HCEC 1CT (cell line): ENCODE results near the gene CDH23.

Experiments used
- DNase-seq: peaks from one replicate; pipeline ENCODE4 v3.0.0-alpha.2; 2017

Gene CDH23

DNA sequence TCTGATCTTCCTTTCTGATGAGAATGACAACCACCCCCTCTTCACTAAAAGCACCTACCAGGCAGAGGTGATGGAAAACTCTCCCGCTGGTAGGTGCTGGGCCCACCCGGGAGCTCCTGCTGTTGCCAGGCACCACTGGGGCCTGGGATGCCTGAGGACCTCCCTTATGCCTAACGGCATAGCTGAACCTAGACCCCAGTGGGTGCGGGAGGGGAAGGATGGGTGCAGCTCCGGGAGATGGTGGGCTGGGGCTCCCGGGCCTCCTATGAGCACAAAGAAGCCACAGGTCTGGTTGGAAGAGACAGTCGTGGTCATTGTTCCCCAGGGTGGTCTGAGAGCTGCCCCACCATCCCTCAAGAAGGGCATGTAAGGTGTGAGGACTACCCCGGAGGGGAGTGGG, 392.2 kb downstream of the CDH23 start:
- no peak for DNase-seq

DNA sequence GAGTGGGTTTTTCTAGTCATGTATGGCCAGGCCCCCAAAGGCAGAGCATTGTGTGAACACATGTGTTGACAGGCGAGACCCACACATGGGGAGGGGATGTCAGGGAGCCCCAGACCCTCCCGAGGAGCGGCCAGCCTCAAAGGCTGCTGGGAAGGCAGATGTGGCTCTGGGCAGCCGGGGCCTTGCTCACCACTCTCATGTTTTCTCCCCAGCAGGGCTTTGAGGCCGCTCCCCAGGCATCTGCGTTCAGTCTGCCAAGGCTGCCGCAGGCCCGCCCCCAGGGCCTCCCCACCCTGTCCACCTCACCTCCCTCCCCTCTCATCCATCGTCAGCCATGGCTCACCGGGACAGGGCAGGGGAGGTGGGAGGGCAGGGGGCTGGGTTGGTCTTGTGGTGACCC, 393.2 kb downstream of the CDH23 start:
- DNase-seq = no peak

DNA sequence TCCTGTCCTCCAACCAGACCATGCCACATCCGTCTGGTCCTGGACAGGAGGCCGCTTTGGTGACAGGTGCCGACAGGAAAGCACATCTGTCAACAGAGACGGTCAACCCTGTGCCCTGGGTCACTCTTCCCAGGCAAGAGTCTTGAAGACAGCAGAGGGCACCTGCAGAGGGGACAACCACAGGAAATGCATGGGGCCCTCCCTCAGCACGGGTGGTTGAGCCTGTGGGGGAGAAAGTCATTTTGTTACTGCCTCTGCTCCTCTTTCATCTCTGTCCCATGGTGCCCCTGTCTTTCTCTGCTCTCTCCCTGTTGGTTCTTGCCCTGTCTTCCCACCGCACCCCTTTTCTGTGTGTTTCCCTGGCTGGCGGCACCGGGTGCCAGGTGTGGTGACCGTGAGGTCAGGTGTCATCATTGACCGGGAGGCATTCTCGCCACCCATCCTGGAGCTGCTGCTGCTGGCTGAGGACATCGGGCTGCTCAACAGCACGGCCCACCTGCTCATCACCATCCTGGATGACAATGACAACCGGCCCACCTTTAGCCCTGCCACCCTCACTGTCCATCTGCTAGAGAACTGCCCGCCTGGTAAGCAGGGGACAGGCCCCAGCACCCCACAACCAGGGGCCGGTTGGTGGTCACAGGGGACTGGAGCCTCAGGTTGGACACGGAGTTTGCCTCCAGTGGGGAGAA, 394.2 kb downstream of the CDH23 start:
- no peak for DNase-seq

DNA sequence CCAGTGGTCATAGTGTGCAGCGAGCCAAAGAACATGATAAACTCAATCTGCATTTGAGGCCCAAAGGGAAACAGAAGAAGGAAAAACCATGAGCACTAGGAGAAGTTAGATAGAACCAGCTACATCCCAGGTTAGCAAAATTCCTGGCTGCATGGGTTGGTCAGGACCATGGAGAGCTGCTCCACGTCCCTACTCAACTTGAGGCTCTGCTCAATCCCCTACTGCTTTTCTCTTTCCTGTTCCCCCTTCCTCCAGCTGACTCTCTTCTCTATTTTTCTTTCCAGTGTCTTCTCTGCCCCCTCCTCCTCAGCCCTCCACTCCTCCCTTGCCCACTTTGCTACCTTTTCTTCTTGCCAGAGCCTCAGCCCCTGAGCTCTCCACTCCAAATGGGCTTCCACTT, 398.5 kb downstream of the CDH23 start:
- no peak for DNase-seq

DNA sequence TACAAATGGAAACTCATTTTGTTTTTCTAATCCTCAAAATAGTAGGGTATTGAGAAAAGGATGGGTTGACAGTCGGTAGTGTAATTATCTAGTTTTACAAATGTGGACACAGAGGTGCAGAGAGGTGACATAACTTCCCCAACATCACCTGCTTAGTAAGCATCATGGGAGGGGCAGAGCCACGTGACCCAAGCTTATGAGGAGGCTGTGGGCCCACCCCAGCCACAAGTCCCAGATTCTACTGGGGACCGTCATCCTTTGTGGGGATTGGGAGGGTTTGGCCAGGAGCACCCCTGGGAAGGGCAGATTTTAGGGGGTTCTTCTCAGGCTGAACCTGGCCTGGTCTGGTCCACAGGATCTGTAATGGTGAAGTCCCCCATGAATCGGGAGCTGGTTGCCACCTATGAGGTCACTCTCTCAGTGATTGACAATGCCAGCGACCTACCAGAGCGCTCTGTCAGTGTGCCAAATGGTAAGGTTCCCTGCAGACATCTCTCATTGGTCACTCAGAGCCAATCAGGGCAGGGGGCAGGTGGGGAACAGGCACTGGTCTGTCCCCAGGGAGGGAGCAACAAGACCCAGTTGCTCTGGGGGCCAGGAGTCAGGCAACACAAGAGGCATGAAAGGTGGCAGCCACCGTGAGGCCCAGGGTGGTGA, 400.2 kb downstream of the CDH23 start:
- DNase-seq = no peak

DNA sequence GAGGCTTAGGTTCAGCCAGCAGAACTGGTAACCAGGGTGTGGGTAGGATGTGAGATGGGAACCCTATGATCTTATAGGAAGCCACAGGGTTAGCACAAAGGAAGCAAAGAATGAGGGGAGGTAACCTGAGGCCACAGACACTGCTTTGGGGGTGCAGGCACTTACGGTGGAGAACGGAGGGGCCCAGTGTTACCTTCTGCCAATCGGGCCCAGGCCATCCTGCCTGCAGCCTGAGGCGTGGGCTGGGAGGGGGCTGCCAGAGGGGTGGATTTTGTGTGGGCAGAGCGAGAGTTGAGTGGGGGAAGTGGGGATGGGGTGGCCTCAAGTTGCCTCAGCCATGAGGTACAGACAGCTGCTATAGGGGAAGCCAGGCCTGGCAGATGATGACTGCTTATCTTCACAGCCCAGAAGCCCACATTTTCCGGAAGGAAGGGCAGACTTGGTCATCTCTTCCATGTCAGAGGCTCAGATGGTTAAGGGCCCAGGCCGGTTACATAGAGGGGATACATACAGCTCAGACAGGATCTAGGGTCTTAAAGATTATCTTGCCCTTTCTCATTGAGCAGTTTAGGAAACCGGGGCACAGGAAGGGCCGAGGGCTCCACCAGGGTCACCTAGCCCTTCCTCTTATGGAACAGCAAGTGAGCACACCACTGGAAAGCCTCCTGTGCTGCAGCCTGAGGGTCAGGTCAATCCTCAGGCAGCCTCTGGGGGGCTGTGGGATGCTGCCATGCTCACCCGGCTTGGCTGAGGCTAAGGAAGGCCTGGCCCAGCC, 401.0 kb downstream of the CDH23 start:
- DNase-seq = no peak

DNA sequence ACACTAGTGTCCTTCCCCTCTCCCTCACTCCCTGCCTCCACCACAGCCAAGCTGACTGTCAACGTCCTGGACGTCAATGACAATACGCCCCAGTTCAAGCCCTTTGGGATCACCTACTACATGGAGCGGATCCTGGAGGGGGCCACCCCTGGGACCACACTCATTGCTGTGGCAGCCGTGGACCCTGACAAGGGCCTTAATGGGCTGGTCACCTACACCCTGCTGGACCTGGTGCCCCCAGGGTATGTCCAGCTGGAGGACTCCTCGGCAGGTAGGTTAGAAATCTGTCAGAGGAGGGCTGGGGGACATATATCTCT, 401.5 kb downstream of the CDH23 start:
- no peak for DNase-seq

DNA sequence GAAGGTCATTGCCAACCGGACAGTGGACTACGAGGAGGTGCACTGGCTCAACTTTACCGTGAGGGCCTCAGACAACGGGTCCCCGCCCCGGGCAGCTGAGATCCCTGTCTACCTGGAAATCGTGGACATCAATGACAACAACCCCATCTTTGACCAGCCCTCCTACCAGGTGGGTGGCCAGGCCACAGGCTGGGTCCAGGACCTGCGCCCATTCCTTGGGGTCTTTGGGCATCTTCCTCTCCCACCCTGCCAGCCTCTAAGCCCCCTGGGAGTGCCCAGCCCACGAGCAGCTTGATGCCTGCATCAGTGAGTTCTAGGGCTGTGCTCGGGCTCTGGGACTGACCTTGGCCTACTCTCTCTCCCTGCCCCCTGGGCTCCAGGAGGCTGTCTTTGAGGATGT, 402.4 kb downstream of the CDH23 start:
- DNase-seq = no peak

DNA sequence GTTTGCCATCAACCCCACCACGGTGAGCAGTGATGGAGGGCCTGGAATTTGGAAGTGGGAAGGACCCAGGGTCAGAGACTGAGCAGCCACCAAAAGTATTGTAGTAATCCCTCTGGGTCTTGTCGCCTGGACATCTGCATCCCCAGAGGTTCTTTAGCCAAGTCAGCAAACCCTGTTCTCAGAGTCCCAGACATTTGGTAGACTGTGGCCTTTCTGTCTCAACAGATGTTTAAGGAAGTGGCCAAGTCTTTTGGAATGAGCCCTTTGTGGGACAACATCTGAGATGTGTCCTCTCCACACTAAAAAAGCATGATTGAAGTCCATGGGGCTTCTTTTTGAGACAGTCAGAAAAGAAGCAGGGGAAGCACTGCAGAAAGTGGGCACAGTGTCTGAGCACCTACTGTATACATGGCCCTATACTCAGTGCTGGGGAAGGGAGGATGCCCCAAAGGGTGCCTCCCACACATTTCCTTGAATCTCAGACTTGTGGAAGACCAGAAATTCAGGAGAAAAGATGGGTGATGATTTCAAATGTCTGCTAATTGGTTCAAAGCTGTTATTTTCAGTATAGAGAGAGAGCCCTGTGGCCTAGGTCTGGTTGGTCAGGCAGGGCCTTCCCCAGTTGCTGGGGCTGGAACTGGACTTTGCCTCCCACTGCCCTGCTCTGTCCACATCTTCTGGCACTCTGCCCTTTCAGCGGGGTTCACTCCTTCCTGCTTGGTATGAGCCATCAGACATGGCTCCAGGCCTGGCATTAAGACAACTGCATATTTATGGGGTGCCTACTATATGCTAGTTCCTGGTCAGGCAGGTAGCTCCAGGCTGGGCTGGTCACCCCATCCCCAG, 403.1 kb downstream of the CDH23 start:
- DNase-seq = no peak

DNA sequence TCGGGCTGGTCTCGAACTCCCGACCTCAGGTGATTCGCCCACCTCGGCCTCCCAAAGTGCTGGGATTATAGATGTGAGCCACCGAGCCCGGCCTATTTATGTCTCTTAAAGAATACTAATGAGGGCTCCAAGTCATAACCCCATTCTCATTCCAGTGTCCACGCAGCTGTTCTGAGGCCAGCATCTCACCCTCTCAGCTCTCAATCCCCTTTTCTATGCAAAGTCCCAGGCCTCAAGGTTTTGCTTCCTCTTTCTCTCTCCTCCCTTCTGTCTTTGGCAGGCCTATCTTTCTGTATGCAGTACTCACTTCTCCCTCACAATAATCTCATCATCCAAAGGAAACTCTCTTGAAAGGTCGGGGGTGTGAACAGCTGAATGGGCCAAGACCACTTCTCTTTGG, 404.6 kb downstream of the CDH23 start:
- no peak for DNase-seq

DNA sequence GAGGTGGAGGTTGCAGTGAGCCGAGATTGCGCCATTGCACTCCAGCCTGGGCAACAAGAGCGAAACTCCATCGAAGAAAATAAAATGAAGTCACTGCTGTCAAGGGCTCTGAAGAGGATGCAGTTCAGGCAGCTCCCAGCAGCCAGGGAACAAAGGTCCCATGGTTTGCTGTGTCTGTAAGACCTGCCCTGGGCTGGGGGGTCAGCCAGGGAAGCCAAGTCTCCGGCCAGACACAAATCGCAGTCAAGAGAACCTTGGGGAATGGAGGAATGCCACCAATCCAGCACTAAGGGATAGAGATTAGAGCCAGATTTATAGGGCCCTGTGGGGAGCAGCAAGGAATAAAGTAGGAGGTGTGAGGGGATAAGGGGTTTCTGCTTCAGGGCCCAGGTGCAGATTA, 405.5 kb downstream of the CDH23 start:
- DNase-seq = no peak

DNA sequence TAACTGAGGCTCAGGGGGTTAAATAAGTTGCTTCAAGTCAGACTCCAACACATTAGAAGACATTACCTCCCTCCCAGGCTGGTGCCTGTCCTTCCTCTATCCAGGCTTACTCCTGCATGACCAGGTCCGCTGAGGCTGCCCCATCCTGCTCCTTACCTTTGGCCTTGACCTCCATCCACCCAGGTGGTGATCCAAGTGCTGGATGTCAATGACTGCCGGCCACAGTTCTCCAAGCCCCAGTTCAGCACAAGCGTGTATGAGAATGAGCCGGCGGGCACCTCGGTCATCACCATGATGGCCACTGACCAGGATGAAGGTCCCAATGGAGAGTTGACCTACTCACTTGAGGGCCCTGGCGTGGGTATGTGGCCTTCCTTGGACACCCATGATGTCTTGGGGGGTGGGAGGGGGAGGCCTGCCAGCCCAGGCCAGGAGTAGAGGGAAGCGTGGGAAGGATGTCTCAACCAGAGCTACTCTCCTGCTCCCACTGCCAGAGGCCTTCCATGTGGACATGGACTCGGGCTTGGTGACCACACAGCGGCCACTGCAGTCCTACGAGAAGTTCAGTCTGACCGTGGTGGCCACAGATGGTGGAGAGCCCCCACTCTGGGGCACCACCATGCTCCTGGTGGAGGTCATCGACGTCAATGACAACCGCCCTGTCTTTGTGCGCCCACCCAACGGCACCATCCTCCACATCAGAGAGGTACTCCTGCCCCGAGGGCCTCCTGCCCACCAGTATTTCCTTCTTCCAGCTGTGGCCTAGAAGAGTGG, 406.2 kb downstream of the CDH23 start:
- no peak for DNase-seq

DNA sequence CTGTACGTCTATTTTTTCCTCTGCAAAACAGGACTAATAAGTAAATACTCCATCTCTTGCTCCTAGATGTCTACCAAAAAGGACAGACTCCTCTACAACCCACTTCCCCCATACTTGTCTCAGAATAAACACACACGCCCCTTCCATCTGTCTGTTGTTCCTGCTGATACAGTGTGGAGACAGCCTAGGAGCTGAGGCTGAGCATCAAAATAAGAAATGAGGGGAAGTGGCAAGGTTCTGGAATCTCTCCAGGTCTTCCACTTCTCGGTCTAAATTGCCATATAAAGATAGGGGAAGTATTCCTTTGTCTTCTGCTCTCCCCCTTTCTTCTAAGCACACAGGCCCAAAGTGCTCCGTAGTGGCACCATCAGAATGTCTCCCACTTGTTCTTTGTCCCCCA, 407.4 kb downstream of the CDH23 start:
- DNase-seq = no peak

DNA sequence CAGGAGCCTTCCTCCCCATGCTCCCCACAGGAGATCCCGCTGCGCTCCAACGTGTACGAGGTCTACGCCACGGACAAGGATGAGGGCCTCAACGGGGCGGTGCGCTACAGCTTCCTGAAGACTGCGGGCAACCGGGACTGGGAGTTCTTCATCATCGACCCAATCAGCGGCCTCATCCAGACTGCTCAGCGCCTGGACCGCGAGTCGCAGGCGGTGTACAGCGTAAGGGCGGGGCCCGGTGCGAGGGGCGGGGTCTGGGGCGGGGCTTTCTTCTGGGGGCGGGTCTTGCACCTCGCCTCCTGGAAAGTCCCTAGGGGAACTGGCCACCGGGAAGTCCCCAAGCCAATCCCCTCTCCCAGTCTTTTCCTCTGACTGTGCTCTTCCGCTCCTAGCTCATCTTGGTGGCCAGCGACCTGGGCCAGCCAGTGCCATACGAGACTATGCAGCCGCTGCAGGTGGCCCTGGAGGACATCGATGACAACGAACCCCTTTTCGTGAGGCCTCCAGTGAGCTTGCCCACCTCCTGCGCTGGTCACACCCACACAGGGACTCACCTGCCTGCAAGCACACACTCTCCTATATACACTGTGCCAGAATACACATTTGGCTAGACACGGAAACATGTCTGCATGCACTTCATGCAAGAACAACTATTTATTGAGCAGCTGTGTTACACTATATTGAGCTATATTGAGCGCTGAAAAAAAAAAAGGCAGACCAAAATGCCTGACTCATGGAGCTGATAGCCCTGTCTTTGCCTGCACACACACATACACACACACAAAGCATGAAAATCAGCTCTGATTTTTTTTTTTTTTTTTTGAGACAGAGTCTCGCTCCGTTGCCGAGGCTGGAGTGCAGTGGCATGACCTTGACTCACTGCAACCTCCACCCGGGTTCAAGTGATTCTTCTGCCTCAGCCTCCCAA, 409.3 kb downstream of the CDH23 start:
- no peak for DNase-seq

DNA sequence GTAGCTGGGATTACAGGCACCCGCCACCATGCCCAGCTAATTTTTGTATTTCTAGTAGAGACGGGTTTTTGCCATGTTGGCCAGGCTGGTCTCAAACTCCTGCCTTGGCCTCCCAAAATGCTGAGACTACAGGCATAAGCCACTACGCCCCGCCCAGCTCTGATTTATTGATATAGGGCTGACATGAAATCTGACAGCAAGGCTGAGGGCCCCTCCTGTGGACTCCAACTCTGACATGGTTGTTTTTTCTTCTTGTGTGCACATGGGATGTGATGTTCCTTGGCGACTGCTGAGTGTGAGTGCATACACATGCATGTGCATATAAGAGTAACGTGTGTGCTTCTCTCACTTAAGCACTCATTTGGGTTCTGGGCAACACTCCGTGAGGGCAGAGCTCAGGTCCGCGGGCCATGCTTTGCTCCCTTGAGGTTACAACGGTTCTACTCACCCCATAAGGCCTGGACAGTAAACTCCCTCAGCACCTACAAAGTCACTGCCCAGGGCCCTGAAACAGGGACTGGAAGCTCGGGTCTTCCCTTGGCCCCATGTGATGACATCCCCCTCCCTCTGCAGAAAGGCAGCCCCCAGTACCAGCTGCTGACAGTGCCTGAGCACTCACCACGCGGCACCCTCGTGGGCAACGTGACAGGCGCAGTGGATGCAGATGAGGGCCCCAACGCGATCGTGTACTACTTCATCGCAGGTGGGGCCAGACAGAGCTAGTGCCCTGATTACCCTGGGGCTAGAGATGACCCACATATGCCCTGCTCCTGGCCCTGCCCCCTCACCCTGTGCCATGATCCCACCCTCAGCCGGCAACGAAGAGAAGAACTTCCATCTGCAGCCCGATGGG, 410.2 kb downstream of the CDH23 start:
- DNase-seq = no peak

DNA sequence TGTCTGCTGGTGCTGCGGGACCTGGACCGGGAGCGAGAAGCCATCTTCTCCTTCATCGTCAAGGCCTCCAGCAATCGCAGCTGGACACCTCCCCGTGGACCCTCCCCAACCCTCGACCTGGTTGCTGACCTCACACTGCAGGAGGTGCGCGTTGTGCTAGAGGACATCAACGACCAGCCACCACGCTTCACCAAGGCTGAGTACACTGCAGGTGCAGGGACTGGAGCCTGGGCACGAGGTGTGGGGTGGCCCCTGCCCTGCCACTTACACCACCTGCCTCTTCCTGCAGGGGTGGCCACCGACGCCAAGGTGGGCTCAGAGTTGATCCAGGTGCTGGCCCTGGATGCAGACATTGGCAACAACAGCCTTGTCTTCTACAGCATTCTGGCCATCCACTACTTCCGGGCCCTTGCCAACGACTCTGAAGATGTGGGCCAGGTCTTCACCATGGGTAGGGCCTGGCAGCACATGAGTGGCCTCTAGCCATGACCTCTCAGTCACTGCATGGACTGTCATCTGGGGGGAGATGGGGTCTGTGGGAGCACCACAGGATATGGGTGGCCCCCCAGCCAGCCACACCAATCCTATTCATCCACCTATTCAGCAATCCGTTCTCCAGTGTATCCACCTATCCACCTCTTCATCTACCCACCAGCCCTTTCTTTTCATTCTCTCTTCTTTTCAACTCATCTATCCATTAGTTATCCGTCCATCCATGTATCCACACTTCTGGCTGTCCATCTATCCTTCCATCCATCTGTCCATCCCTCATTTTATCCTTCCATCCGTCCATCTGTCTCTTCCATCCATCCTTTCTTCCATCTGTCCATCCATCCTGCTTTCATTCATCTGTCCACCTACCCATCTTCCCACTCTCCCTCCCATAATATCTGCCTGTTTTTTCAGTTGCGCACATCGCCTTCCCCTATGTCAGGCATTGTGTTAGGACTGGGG, 411.1 kb downstream of the CDH23 start:
- DNase-seq = no peak

DNA sequence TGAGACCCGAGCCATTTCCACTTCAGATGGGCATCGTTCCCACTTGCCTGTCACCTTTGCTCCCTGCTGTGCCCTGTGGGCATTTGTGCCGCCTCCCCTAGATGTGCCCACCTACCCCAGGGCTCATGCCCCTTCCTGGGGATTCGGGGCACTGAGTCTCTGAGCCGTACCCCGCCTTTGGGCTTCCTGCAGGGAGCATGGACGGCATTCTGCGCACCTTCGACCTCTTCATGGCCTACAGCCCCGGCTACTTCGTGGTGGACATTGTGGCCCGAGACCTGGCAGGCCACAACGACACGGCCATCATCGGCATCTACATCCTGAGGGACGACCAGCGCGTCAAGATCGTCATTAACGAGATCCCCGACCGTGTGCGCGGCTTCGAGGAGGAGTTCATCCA, 412.9 kb downstream of the CDH23 start:
- DNase-seq = no peak

DNA sequence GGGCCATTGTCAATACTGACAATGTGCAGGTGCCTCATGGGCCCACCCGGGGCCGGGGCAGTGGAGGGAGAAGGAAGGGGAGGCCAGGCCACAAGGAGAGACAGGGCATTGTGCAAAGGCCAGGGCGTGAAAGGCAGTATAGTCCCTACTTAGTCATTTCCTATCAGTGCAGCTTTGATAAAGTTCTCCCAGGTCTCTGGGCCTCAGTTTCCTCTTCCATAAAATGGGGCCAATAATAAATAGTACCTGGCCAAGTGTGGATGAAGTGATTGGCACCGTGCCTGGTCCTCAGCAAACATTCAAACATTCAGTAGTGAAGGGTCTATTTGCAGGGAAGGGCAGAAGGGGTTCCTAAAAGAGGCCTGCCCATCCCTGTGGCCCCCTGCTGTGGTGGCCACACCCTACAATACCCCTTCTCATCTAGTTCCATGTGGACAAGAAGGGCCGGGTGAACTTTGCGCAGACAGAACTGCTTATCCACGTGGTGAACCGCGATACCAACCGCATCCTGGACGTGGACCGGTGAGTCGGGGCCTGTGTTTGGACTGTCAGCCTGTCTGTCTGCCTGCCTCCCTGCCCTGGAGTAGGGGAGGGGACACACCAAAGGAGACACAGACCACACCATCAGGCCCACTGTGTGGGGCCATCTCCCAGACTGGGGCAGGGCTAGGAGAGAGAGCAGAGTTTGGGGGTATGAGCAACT, 413.5 kb downstream of the CDH23 start:
- no peak for DNase-seq

DNA sequence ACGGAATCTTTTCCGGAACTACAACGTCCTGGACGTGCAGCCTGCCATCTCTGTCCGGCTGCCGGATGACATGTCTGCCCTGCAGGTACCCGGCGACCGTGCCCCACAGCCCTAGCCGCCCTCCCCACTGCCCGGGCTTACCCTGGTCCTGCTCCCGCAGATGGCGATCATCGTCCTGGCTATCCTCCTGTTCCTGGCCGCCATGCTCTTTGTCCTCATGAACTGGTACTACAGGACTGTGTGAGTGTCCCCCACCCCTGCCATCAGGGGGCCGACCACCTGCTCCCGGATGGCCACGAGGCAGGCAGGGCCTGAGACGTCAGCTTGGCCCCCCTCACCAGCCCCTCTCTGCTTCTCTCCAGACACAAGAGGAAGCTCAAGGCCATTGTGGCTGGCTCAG, 414.6 kb downstream of the CDH23 start:
- no peak for DNase-seq
